GM19025 (cell line): ENCODE results near the gene SP2.

ENCODE experiments used
- ATAC-seq: cut with Tn5 transposase; IDR thresholded peaks from one replicate; pipeline ENCODE4 v1.9.1; 2021; ENCODE audit warnings: mild to moderate bottlenecking, low read depth, moderate library complexity; ENCODE audit not compliant: unreplicated experiment

SP2 gene

GRCh38 chr17:47967607-47968252 lies 71.7 kb downstream of the SP2 start:
- no peak for ATAC-seq

- no peak for ATAC-seq
Observed at GRCh38 chr17:47968836-47969235, 72.8 kb downstream of the SP2 start.

GRCh38 chr17:47969930-47970724 lies 74.1 kb downstream of the SP2 start:
- ATAC-seq, result no peak

- ATAC-seq, result peak; percentile 98
Observed at GRCh38 chr17:47970725-47971499, 74.9 kb downstream of the SP2 start, which contains the start of gene CDK5RAP3. CDK5RAP3 (plus strand) TSS chr17:47971113; CDS start chr17:47971147, 34 bp downstream.

GRCh38 chr17:47973541-47973940 lies 77.5 kb downstream of the SP2 start:
- no peak for ATAC-seq

GRCh38 chr17:47975189-47975822 lies 79.3 kb downstream of the SP2 start:
- ATAC-seq, result no peak

GRCh38 chr17:47975823-47976205 lies 79.8 kb downstream of the SP2 start:
- no peak for ATAC-seq

GRCh38 chr17:47978324-47978723 lies 82.3 kb downstream of the SP2 start:
- ATAC-seq, result no peak
